ENCODE data around the gene ABHD2. TPM values are rescaled to one million over a fixed set of nuclear protein-coding genes. Genes with fewer than 3 reads are reported as not detected.

The ABHD2 gene
- total and polyA plus RNA-seq, 9 donors: 17.0 to 107 (median 89.5) TPM

- WGBS, 3 donors: 65 to 74% (median 65%) methylated on average over 9 of the region's 9 CpGs
- peak in 2 of 5 donors; percentile 36 to 44 for DNase-seq
- H3K4me1 ChIP-seq (ENCODE audit: insufficient read depth): peaks cover 35% of the 10 kb centered on the region
- H3K9me3 ChIP-seq: no peaks in the 10 kb centered on the region
- H3K27me3 ChIP-seq: no peaks in the 10 kb centered on the region
- intact Hi-C loops (cut with DNase I): loop anchor here in 1 of 4 donors (10.0 kb wide), 1 partner anchor 71 kb away; no protein-coding TSS in a partner anchor
- TF ChIP-seq EP300 (IDR thresholded peaks at IDR 0.05) (no peak), POLR2A (IDR thresholded peaks at IDR 0.05) (no peak)
- TF ChIP-seq, protein P1, sequence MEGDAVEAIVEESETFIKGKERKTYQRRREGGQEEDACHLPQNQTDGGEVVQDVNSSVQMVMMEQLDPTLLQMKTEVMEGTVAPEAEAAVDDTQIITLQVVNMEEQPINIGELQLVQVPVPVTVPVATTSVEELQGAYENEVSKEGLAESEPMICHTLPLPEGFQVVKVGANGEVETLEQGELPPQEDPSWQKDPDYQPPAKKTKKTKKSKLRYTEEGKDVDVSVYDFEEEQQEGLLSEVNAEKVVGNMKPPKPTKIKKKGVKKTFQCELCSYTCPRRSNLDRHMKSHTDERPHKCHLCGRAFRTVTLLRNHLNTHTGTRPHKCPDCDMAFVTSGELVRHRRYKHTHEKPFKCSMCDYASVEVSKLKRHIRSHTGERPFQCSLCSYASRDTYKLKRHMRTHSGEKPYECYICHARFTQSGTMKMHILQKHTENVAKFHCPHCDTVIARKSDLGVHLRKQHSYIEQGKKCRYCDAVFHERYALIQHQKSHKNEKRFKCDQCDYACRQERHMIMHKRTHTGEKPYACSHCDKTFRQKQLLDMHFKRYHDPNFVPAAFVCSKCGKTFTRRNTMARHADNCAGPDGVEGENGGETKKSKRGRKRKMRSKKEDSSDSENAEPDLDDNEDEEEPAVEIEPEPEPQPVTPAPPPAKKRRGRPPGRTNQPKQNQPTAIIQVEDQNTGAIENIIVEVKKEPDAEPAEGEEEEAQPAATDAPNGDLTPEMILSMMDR (IDR thresholded peaks at IDR 0.05): no peak
- H3K27ac ChIP-seq: peak overlapping the region; percentile 40 to 69
- no peaks in the 10 kb centered on the region for H3K36me3 ChIP-seq
- no peak overlapping the region for H3K4me3 ChIP-seq
These were observed 15.9 kb downstream of the ABHD2 start for GRCh38 chr15:89104172-89104564.

DNA sequence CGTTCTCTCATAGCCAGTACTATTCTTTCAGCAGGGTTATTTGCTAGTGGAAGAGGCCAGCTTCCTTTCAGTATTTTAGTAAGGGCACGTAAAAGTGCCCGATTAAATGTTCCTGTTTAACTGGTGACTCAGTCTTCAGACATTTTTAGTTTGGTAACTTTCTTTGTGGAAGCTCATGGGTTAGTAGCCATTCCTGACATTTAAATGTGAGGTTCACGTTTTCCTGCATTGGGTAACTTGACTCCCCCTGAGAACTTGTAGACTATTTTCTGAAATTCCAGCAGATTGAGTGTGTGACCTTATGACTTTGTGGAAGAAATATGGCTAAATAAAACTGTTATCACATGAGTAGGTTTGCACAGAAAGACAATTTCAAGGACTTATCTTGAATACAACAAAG, 16.9 kb downstream of the ABHD2 start:
- no peaks in the 10 kb centered on the region for H3K27me3 ChIP-seq
- DNase-seq: no peak
- no peaks in the 10 kb centered on the region for H3K9me3 ChIP-seq
- 4 to 8% (median 6%) methylated on average over 4 of the region's 4 CpGs for WGBS, 3 donors
- peak; percentile 35 for TF ChIP-seq EP300 (IDR thresholded peaks at IDR 0.05)
- TF ChIP-seq, protein P1 (IDR thresholded peaks at IDR 0.05): no peak
- H3K4me1 ChIP-seq (ENCODE audit: insufficient read depth): peaks cover 35% of the 10 kb centered on the region
- no peaks in the 10 kb centered on the region for H3K36me3 ChIP-seq
- intact Hi-C loops (cut with DNase I): loop anchor here in 1 of 4 donors (10.0 kb wide), 1 partner anchor 70 kb away; no protein-coding TSS in a partner anchor
- H3K4me3 ChIP-seq: no peak overlapping the region
- peak overlapping the region in 1 of 2 donors; percentile 69 for H3K27ac ChIP-seq

- DNase-seq: no peak
- no peak overlapping the region for H3K4me3 ChIP-seq
- no peaks in the 10 kb centered on the region for H3K27me3 ChIP-seq
- 78 to 95% (median 86%) methylated on average over 11 of the region's 11 CpGs for WGBS, 3 donors
- peaks cover 33% of the 10 kb centered on the region for H3K4me1 ChIP-seq (ENCODE audit: insufficient read depth)
- TF ChIP-seq EP300 (IDR thresholded peaks at IDR 0.05): no peak
- TF ChIP-seq, protein P1 (IDR thresholded peaks at IDR 0.05): no peak
- TF ChIP-seq POLR2A (IDR thresholded peaks at IDR 0.05): no peak
- H3K36me3 ChIP-seq: no peaks in the 10 kb centered on the region
- H3K27ac ChIP-seq: no peak overlapping the region
- no peaks in the 10 kb centered on the region for H3K9me3 ChIP-seq
- intact Hi-C loops (cut with DNase I): loop anchor here in 1 of 4 donors (10.0 kb wide), 1 partner anchor 69 kb away; no protein-coding TSS in a partner anchor
These were observed 17.9 kb downstream of the ABHD2 start for GRCh38 chr15:89106200-89106599.

DNA sequence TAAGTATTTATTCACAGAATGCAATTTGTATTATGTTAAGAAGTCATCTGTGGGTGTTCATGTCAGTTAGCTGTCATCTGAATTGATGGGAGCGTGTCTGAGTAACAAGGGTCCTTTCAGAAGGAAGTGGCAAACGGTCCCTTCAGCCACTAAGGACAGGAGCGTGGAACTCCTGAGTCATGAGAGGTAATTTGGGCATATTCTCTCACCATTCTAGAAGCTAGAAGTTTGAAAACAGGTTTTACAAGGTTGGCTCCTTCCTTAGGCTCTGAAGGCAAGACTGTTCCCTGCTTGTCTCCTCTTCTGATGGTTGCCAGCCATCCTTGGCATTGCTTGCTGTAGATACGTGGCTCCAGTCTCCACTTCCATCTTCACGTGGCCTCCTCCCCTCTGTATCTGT, 19.7 kb downstream of the ABHD2 start:
- DNase-seq: no peak
- WGBS, 3 donors: 86 to 90% (median 89%) methylated on average over 5 of the region's 5 CpGs
- no peak overlapping the region for H3K4me3 ChIP-seq
- intact Hi-C loops (cut with DNase I): loop anchor here in 1 of 4 donors (10.0 kb wide), 1 partner anchor 67 kb away; no protein-coding TSS in a partner anchor
- H3K27ac ChIP-seq: no peak overlapping the region
- H3K27me3 ChIP-seq: no peaks in the 10 kb centered on the region
- H3K9me3 ChIP-seq: no peaks in the 10 kb centered on the region
- H3K36me3 ChIP-seq: no peaks in the 10 kb centered on the region
- TF ChIP-seq EP300 (IDR thresholded peaks at IDR 0.05) (no peak), POLR2A (IDR thresholded peaks at IDR 0.05) (no peak)
- TF ChIP-seq, protein P1 (IDR thresholded peaks at IDR 0.05): no peak
- peaks cover 24% of the 10 kb centered on the region for H3K4me1 ChIP-seq (ENCODE audit: insufficient read depth)

Data from ovary (tissue), 9 donors.